Measurements from ENCODE around the gene ENDOV.

ENDOV gene

GRCh38 chr17:80416260-80416939 lies 1.4 kb downstream of the ENDOV start:
- no peak for DNase-seq (ENCODE audit: low spot score)

GRCh38 chr17:80416940-80417293 lies 1.9 kb downstream of the ENDOV start:
- DNase-seq (ENCODE audit: low spot score), result no peak

- DNase-seq (ENCODE audit: low spot score), result no peak
Observed at GRCh38 chr17:80418589-80418988, 3.6 kb downstream of the ENDOV start.

GRCh38 chr17:80419255-80419654 lies 4.3 kb downstream of the ENDOV start:
- no peak for DNase-seq (ENCODE audit: low spot score)

- no peak for DNase-seq (ENCODE audit: low spot score)
Observed at GRCh38 chr17:80421381-80422090, 6.6 kb downstream of the ENDOV start.

GRCh38 chr17:80422276-80422675 lies 7.3 kb downstream of the ENDOV start:
- no peak for DNase-seq (ENCODE audit: low spot score)

- DNase-seq (ENCODE audit: low spot score), result no peak
Observed at GRCh38 chr17:80422981-80423380, 8.0 kb downstream of the ENDOV start.

GRCh38 chr17:80423536-80424225 lies 8.7 kb downstream of the ENDOV start:
- no peak for DNase-seq (ENCODE audit: low spot score)

GRCh38 chr17:80424261-80424660 lies 9.3 kb downstream of the ENDOV start:
- no peak for DNase-seq (ENCODE audit: low spot score)

- peak; percentile 45 for DNase-seq (ENCODE audit: low spot score)
Observed at GRCh38 chr17:80424878-80425765, 10.2 kb downstream of the ENDOV start.

GRCh38 chr17:80425835-80426426 lies 11.0 kb downstream of the ENDOV start:
- peak; percentile 28 for DNase-seq (ENCODE audit: low spot score)

GRCh38 chr17:80426671-80427326 lies 11.8 kb downstream of the ENDOV start:
- DNase-seq (ENCODE audit: low spot score), result peak; percentile 85

GRCh38 chr17:80427366-80428282 lies 12.7 kb downstream of the ENDOV start:
- no peak for DNase-seq (ENCODE audit: low spot score)

- DNase-seq (ENCODE audit: low spot score), result no peak
Observed at GRCh38 chr17:80428363-80428762, 13.4 kb downstream of the ENDOV start.

GRCh38 chr17:80428796-80429195 lies 13.8 kb downstream of the ENDOV start:
- no peak for DNase-seq (ENCODE audit: low spot score)

- DNase-seq (ENCODE audit: low spot score), result no peak
Observed at GRCh38 chr17:80429356-80430275, 14.6 kb downstream of the ENDOV start.

GRCh38 chr17:80430446-80431245 lies 15.7 kb downstream of the ENDOV start:
- DNase-seq (ENCODE audit: low spot score), result no peak
